NCI-H2227 (cell line): ENCODE data around the gene PPP1R1C.

Experiments
- DNase-seq: peaks from one replicate; lab custom pipeline; 2025; ENCODE audit not compliant: unreplicated experiment; lab: John Stamatoyannopoulos, UW

Gene PPP1R1C

DNA sequence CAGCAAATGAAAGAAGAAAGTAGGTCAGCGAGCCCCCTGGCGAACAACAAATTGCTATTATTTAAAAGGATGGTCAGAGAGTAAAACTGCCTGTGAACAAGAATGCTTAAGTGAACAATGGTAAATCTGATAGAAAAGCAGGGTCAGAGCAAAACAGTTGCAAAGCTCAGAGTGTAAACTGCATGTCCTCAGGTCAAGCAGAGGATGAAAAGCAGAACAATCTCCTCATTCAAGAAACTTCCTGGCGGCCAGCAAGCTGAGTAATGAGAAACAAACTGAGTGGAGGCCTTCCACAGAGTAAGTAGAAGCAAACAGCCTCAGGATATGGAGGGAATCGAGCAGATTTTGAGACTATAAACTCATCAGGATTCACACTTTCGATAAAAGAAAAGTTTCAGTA is 117.9 kb downstream of the PPP1R1C start:
- DNase-seq = no peak

DNA sequence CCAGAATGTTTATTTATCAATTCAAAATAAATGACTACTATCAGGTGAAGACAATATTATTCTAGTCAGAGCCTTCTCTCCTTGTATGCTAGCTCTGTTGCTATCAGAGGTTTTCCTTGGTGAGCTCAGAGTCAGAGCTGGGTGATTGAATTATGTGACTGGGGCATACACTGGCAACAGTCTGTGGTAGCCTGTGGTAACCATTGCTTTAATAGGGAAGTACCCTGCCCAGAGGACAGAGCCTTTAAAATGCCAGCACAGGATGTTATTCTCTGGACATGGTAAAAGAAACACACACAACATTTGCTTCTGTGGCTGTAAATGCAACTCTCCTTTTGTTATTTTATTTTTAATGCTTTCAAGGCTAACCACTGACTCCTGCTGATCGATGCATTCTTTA is 124.7 kb downstream of the PPP1R1C start:
- DNase-seq = no peak

DNA sequence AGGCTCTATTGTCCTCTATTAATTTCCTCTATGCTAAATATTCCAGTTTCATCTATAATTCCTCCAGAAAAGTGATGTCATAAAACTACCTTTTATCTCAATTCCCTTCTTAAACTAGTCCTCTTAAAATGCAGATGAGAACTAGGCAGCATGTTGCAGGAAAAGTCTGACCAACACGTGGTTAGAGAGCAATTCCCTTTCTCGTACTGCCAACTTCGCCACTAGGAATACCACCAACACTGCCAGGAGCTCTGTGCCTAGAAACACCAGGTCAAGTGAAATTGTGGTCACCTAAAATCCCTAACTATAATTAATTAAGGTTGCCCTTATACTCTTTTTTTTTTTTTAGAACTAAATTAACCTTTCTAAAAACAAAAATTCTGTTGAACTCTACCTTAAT is 127.7 kb downstream of the PPP1R1C start:
- no peak for DNase-seq

DNA sequence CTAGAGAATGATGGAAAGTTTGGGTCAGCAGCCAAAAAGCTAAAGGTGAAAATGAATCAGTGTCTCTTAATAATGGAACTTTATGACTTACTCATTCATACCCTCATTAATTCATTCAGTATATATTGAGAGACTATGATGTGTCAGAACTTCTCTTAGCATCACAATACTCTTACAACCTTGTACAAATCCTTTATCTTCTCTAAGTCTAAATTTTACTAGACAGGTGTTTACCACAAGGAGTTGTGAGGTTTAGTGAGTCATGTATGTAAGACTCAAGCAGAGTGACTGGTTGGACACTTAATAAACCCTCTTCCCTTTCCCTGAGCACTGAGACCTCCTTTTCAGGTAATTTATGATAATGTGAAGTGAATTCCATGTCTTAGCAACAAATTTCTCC is 129.6 kb downstream of the PPP1R1C start:
- no peak for DNase-seq

DNA sequence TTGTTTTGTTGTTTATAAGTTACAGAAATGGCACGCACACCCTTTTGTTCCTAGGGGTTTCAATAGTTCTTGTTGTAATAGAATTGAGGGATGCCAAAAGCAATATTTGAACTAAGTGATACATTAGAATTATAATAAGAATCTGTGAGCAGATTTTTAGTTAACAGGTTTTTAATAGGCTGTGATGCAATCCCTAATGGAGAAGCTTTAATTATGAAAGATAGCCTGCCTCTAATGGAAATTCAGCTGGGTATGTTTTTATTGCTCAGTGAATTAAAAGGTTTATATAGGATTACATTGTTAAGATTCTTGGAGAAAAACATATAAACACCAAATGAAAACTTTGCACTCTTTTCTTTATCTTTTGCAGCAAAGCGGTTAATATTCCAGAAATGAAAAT is 131.1 kb downstream of the PPP1R1C start:
- DNase-seq = no peak

DNA sequence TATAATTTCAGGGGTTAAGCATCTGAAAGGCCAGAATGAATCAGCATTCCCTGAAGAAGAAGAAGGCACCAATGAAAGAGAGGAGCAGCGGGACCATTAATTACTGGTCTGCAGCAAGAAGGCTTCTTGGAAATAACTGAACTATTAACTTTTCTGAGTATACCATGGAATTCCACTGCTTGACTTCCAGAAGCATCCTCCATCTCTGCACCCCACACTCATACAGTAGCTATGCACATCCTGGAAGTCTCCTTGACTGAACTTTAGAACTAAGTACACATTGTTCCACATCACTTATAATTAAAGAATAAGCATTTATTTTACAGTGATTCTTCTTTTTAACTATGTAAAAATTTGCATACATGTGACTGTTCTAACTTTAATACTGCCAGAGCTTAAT is 131.5 kb downstream of the PPP1R1C start:
- no peak for DNase-seq

DNA sequence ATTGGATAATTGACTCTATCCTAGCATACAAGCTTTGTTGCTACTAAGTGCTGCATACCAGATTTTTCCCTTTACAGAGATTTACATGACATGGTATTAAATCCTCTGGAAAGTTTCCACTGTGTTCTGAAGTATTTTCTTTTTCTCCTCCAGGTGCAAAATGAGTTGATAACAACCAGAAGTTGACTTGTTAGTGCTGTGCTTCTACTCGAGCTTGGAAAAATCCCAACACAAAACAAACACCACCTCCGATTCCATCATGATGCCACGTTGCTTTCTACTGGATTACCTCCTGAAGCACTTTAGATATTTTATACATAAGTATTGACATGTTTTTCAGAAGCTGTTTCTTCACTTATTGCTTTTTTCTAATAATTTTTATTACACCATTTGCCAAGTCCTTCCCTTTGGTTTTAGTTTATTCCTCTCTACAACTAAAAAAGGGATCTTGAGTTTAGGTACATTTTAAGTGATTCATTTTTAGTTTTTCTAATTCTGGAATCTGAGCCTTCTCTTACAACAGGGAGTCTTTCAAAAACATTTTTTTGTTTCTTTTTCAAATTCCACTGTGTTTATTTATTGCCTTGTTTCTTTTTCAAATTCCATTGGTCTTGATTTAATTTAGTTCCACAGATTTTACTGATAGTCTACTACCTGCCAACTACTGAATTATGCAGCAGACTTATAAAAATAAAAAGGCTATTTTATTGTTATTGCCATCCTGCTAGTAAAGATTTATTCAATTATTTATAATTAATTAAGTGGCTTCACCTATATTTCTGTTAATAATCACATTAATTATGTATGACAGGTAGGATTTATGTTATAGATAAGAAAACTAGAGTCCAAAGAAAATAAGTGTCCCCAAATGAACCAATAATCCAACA is 143.4 kb downstream of the PPP1R1C start:
- no peak for DNase-seq

DNA sequence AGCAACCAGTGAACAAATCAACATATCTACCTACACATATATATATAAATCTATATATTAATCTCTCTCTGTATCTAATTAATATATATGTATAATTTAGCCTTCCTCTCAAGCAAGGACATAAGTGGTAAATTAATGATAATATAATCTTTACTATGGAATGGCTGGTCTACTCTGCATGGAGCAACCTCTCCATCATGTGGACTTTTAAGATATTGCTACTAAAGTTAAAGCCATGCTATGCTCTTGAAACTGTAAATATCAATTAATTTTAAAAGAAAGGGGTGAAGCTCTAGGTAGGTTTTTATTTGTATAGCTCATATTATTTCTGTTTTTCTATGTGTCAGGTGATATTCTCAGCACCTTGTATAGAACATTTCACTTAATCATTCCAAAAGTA is 147.0 kb downstream of the PPP1R1C start:
- DNase-seq = no peak

DNA sequence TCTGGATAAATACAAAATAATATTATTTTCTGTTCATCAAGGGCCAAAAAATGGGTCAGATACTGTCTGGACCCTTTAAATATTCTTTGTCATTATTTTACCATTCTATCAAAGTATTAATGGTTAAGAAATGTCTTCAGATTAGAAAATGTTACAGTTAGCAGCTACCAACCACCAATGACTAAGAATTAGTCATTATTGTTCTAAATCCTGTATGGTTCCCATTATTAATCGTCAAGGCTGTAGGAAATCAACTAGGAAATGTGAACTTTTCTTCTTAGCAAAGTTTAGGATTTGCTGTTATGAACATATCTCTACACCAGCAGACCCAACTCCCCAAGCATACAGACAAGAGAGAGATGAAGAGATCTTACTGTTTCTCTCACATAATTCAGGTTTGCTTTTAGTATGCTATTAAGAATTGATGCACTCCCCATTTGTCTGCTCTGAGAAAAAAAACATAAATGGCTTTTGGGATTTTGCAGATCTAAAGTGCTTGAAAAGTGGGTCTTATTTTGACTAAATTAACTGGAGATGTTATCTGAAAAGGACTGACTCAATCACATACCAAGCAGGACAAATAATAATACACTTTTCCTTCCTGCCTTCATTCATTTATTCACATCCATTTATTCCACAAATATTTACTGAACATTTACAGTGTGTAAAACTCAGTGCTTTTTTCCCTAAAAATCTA is 147.7 kb downstream of the PPP1R1C start:
- no peak for DNase-seq

DNA sequence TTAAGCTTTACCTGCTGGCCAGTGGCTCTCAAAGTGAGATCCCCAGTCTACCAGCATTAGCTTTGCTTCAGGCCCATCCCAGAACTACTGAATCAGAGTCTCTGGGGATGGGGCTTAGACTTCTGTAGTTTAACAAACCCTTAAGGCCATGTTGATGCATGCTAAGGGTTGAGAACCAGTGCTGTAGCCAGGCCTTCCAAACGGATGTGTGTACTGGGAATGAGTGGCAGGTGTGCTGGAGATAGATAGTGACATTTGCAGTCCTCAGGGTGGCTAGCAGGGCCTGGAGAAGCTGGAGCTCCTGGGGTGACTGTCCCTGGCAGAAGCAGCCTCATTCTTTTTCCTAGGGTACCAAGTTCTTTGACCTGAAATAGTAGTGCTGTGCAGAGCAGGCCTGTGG is 148.5 kb downstream of the PPP1R1C start:
- DNase-seq = no peak

DNA sequence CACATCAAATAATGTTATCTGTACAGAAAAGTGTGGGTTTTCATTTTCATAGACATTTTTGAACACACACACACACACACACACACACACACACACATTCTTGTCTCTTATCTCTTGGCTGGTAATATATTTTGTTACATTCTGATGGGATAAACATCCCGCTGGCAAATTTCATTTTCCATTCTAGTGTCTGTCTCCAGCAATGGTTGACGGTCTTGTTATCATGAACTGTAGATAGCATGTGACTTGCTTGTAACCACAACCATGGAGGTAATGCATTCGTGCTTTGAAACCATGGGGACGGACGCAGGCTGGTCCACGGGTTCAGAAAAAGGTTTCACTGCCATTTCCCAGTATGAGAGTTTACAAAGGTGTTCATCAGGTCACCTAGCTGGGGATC is 156.4 kb downstream of the PPP1R1C start:
- no peak for DNase-seq

DNA sequence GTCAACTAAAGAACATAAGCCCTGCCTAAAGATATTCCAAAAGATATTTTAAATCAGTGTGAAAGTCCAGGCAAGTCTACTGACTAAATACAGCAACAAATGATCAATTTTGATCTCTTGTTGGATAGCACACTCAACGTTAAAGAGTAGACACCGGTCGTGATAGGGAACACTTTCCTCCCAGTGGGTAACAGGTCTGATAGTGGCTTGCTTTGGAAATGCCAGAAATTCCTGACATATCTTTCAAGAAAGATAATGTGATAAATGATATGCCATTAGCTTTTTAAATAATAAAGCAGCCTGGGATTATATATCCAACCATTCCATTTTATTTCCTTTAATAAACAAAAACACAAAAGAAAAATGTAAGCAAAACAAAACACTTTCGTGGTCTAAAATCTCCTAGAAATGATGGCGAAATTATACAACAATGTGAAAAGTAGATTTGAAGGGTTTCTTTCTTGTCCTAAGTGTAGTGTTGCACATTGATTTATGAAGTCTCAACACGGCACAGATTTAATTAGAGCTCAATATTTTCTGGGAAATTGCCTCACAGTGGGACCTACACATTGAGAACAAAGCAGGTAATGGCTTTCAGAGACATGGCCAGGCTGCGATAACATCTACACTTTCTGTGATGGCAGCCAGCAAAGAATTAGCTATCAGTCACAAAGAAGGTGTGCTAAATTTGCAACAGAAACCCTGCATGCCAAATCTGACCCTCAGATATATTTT is 158.6 kb downstream of the PPP1R1C start:
- peak; percentile 61 for DNase-seq

DNA sequence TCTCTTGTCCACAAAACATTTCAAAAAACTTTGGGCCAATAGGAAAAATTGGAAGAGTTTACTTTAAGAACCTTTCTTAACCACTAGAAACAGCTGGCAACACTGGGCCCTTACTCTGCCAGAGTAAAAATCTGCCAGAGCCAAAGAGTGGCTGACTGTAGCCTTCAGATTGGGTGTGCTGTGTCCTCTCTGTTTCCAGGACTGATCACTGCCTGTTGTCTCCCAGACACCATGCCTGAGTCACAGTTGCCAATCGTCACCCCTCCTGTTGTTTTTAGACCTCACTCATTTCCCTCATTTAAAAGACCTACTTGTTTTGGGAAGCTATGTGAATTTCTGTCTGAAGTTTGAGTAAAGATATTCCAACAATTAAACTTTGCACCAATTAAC is 159.1 kb downstream of the PPP1R1C start:
- DNase-seq = no peak

DNA sequence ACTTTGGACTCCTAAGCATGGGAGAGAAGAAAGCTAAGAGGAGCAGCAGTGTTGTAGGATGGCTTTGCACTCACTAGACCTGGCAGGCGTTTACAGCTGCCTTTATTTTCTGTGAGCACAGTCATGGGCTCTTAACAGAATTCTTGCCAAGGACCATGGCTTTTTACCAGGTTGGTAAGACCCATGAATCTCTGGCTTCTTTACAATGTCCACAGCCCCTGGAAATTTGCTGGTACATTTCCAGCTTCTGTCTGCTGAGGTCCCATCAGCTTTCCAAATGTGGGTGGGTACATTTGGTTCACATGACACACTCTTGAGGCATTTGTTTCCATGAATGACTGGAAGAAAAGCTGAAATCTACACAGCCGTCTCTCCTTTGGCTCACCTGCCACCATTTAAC is 162.7 kb downstream of the PPP1R1C start:
- DNase-seq = no peak

DNA sequence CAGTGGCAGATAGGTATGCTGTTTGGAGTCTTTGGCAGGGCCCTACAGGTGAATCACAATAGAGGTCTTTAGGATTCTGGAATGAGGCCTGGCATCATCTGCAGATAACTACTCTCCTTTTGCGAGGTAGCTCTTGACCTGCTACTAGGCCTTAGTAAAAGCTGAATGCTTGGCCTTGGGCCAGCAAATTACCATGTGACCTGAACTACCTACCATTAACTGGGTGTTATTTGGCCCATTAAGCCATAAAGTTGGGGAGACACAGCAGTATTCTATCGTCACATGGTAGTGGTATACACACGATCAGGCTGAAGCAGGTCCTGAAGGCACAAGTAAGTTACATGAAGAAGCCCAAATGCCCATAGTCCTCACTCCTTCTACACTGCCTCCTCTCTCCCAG is 178.2 kb downstream of the PPP1R1C start:
- DNase-seq = no peak

DNA sequence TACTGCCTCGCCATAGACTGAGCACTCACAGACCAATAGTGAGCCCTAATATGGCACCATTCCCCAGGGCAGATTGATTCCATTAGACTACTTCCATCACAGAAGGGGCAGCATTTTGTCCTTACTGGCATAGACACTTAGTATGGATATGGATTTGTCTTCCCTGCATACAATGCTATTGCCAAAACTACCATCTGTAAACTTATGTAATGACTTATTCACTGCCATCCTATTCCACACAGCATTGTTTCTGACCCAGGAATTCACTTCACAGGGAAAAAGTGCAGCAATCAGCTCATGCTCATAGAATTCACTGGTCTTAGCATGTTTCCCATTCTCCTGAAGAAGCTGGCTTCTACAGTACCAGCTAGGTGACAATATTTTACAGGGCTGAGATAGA is 179.0 kb downstream of the PPP1R1C start:
- DNase-seq = no peak

DNA sequence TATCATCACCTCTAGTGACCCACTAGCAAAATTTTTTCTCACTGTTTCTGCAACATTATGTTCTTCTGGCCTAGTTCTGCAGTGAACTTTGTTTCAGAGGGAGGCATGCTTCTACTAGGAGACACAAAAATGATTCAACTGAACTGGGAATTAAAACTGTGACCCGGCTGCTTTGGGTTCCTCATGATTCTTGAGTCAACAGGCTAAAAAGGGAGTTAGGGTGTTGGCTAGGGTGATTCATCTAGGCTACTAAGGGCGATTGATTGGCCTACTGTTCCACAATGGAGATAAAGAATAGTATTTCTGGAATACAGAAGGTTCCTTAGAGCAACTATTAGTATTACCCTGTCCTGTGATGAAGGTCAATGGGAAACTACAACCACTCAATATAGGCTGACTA is 179.5 kb downstream of the PPP1R1C start:
- no peak for DNase-seq

DNA sequence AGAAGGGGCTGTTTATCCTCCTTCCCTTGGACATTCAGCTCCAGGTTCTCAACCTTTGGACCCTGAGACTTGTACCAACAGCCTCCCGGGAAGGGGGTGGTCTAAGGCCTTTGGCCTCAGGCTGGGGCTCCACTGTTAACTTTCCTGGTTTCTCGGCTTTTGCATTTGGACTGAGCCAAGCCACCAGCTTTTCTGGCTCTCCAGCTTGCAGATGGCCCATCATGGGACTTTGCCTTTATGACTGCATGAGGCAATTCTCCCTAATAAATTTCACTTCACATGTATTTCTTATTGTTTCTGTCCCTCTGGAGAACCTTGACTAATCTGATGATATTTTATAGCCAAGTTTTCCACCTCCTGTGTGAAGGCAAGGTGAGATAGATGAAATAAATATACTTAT is 180.8 kb downstream of the PPP1R1C start:
- no peak for DNase-seq

DNA sequence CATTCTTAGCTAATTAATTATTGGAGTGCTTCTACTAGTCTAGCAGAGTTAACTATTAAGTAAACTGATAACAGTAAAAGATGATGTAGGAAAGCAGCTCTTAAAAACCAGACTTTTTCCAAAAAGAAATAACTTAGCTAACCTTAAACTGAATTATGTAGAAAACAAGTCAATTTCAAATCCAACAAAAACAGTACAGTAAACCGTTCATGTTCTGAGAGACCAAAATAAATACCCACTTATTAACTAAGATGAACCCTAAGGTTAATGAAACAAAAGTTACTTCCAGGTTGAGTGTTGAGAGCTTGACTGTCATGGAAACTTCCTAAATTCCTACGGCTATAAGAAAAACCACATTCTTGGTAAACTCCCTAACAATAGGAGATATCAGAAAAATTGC is 181.2 kb downstream of the PPP1R1C start:
- DNase-seq = no peak
